HG03439 (cell line): Measurements from ENCODE around the gene KIF5B.
"Not testable (repeated sequence)": the region's sequence is repeated elsewhere in the genome, so short reads cannot be mapped to it uniquely, and the experiment has no call there.

Experiments
- ATAC-seq: cut with Tn5 transposase; IDR thresholded peaks from one replicate; pipeline ENCODE4 v1.9.1; 2021; ENCODE audit warnings: mild to moderate bottlenecking, moderate library complexity; ENCODE audit not compliant: unreplicated experiment

KIF5B gene

DNA sequence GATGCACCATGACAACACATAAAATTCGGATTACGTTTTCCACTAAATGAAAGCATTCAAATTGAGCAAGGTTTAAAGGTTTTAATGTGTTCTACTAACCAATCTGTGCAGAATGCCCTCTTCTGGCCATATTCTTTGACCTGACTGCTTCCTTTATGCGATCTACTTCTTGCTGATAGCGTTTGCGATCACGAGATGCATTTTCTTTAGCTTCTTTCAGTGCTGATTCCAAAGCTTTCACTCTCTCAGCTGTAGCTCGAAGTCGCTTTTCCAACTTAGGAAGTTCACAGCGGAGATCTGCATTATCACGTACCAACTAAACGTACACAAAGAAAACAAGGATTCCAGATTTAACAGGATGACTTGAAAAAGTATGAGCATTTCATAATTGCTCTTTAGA, 39.2 kb downstream of the KIF5B start:
- no peak for ATAC-seq

DNA sequence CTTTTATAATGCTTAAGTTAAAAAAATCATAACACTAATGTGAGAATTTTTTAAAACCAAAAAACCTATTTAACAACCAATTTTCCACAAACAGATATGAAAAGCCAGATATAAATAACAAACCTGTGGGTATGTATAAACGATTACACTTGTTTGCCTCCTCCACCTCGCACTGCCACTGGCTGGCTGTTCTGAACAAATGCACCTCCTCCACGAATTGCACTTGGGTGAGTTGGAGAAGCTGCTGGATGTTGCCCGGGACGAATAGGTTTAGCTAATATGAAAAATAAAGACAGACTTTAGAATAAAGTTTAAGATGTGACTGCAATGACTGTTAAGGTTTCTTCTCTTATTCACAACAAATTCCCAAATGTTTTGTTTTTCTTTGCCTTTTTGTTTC, 40.8 kb downstream of the KIF5B start:
- no peak for ATAC-seq

DNA sequence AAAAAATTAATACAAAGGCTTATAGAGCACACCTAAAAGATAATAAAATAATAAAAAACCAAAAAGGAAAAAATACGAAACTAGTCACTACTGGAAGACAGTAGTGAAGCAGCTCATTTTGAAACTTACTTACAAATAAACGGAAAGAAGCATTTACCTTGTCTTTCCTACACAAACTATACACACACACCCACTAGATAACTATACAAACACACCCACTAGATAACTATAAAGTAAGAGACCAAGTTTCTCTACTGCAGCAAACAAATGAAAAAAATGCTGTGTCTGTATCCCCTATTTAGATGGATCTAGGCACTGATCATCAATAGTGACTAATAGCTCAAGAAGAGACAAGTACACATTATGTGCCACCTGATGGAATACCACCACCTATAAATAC, 49.2 kb downstream of the KIF5B start:
- no peak for ATAC-seq

DNA sequence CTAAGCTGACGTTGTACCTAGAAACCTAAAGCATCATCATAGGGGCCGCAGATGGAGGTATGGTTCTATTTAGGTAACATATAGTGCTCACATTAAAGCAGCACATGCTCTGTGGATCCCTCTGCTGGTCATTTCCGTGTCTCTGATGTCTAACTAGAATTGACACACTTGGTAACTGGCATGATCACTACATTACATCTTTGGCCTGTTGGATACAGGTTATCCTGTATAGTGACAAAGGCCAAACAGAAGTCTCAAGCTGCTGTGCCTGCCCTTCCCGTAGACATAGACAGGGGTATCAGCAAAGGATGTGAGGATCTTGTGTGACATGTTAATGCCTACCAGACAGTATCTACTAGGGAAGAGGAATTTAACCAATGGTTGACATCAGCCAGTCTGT, 51.2 kb downstream of the KIF5B start:
- no peak for ATAC-seq

DNA sequence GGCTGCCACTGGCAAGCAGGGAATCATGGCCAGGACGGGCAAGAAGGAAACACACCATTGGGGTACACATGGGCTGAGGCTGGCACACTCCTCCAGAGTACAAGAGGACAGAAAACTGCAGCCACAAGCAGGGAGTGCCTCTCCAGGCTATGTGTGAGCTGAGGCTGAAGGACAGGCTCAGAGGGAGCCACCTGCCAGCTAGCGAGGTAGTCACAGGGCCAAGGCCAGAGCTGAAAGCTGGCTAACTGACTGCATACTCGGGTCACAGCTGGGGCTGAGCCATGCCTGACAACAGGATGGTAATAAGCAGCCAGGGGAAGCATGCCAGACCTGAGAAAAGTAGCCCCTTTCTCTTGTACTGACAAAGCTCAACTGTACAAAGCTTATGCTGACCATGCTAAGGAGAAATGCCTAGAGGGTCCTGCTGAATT, 52.0 kb downstream of the KIF5B start:
- ATAC-seq: no peak

DNA sequence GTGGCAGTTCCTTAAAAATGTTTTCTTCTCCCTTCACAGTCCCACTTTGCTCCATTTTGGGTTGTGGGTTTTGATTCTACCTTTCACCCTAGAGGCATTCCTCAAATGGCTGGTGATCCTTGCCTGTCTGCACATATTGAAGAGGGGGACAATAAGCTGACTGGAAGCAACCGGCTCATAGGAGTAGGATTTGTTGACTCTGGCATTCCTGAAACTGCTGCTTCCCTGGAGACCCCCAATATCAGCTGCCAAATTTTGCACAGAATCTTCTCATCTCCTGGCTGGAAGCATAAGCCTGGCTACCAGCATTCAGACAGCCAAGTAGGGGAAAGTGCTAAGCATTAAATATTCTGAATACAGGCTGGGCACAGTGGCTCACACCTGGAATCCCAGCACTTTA, 53.7 kb downstream of the KIF5B start:
- ATAC-seq: no peak

DNA sequence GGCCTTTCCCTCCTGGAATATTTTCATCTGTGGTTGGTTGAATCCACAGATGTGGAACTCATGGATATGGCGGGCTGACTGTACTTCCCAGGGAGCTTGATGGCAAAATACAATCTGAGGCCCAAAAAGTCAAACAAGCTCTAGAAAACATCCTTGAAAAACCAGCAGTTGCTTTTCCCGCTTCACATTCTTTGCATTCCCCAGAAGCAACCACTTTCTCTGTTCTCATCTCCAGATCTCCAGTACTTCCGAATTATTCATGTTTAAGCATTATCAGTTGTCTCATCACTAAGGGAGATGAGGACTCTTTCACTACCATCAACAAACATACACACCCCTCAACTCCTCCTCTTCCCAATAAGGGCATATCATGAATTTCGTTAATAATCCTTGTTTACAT, 55.3 kb downstream of the KIF5B start:
- no peak for ATAC-seq

DNA sequence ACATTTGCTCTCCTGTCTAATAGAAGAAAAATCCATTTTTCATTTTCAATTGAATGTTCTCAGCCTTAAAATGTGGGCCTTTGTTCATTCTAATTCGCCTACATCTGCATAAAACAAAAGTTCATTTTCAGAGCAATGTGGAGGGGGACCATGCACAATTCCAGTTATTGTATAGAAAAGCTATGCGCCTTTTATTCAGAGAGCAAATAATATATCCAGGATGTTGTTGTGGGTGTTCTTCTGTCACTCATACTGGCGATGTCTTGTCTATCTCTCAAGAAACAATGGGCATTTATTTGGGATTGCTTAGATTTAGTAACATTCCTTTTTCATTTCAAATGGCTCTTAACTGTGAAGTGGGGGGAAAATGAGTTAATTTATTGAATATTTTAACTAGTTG, 56.4 kb downstream of the KIF5B start:
- ATAC-seq: no peak

DNA sequence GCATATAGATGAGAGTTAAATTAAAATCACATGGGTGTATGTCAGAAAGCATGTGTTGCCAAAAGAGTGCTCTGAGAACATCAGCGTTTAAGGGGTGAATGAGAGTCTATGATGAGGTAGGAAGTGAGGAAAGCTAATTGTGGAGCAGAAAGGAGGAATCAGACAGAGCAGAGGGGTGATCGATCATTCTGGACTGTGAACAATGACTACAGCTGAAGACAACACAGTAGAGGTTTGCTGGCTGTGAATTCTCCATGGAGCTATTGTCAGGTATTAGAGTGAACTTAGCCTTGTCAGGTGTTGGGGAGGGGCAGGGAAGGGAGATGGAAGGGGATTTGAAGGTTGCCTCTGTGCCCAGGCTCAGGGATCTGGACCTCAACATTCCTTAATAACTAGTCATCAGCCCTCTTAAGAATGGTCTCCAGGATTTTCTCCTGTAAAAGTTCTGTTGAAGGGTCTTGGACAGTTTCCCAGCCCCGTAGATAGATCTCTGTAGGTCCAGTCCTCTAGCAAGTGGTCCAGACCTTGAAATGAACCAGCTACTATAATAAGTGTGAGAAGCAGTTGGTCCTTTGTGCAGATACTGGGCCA, 57.1 kb downstream of the KIF5B start:
- ATAC-seq: no peak

DNA sequence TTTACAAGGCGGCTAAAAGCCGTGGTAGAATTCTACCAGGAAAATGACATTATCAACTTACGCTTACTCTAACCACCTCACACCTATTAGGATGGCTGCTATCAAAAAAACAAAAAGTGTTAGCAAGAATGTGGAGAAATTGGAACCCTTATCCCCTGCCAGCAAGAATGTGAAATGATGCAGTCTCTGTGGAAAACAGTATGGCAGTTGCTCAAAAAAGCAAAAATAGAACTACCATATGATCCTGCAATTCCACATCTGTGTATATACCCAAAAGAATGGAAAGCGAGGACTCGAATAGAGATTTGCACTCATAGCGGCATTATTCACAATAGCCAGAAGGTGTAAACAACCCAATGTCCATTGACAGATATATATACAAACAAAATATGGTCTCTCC, 61.3 kb downstream of the KIF5B start:
- ATAC-seq: no peak

DNA sequence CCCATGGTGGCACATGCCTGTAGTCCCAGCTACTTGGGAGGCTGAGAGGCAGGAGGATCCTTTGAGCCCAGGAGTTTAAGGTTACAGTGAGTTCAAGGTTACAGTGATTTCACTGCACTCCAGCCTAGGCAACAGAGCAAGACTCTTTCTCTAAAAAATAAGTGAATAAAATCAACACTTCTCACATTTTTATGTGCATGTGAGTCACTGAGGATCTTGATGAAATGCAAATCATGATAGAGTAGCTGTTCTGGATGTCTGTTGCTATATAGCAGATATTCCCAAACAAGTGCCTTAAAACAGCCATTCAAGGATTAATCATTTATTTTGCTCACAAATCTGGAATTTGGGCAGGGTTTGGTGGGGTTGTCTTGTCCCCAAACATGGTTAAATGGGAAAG, 65.3 kb downstream of the KIF5B start:
- ATAC-seq: no peak

DNA sequence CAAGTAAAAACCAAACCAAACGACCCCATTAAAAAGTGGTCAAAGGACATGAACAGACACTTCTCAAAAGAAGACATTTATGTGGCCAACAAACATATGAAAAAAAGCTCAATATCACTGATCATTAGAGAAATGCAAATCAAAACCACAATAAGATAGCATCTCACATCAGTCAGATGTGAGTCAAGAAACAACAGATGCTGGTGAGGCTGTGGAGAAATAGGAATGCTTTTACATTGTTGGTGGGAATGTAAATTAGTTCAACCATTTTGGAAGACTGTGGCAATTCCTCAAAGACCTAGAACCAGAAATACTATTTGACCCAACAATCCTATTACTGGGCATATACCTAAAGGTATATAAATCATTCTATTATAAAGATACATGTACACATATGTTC, 68.4 kb downstream of the KIF5B start:
- ATAC-seq: not testable (repeated sequence)

DNA sequence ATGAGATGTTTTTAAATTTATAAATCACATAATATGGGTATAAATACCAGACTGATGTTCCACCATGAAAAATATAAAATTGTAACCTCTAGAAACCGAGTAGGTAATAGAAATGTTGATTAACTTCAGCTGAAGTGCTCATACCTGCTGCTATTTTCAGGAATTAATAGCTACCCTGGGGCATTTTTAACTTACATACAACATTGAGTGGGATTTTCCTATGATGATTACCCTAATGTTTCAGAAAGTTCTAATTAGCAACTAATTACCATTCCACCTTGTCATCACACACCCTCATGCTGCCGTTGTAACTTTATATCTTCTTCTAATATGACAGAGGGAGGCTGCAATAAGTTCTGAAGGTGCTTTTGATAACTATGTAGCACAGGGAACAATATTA, 74.1 kb downstream of the KIF5B start:
- ATAC-seq: no peak

DNA sequence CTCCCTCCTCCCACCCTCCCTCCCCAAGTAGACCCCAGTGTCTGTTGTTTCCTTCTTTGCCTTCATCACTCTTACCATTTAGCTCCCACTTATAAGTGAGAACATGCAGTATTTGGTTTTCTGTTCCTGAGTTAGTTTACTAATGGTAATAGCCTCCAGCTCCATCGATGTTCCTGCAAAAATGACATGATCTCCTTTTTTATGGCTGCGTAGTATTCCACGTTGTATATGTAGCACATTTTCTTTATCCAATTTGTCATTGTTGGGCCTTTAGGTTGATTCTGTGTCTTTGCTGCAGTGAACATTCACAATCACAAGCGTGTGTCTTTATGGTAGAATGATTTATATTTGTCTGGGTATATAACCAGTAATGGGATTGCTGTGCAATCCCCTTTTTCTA, 75.8 kb downstream of the KIF5B start:
- ATAC-seq: no peak

DNA sequence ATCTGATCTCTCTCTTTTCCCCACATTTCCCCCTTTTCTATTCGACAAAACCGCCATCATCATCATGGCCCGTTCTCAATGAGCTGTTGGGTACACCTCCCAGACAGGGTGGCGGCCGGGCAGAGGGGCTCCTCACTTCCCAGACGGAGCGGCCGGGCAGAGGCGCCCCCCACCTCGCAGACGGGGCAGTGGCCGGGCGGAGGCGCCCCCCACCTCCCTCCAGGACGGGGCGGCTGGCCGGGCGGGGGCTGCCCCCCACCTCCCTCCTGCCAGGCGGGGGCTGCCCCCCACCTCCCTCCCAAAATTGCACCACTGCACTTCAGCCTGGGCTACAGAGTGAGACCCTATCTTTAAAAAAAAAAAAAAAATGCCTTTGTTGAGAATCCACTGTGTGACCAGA, 77.2 kb downstream of the KIF5B start:
- not testable (repeated sequence) for ATAC-seq

DNA sequence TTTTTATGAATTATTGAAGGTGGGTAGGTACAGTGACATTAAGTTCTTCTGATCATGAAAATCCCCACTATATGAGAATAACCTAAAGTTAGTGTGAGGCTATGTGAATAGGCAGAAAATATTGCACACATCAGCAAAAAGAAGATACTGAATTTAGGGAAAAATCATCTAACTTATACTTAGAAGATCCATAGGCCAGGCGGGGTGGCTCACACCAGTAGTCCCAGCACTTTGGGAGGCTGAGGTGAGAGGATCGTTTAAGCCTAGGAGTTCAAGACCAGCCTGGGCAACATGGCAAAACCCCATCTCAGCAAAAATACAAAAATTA, 78.1 kb downstream of the KIF5B start:
- no peak for ATAC-seq

DNA sequence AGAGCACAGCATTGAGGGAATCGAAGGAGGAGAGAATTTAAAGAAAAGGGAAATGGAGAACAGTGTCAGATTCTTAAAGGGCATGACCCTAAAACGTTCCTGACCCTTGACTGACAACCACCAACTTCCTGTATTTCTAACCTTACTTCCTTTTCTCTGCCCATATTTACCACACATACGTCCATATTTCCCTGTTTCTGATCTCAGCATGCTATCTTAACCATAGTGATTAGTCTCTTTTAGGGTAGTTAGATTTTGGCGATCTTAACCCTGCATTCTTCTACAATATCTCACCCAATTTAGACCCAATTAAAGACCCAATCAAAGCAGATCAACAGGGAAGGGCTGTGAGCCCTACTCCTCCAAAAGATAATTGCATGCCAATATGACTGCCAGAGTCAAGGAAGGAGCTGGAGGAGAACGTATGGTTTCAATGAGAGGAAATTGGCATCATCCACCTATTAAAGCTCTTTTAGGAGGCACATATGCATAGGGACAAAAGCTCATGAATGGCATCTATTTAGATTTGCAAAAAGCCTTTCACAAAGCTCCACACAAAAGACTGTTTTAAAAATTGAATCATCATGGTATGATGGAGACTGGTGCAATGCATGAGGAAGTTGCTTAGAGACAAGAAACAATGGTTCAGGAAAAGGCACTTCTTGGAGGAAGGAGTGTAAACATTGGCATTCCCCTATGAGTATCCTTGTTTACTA, 78.6 kb downstream of the KIF5B start:
- no peak for ATAC-seq

DNA sequence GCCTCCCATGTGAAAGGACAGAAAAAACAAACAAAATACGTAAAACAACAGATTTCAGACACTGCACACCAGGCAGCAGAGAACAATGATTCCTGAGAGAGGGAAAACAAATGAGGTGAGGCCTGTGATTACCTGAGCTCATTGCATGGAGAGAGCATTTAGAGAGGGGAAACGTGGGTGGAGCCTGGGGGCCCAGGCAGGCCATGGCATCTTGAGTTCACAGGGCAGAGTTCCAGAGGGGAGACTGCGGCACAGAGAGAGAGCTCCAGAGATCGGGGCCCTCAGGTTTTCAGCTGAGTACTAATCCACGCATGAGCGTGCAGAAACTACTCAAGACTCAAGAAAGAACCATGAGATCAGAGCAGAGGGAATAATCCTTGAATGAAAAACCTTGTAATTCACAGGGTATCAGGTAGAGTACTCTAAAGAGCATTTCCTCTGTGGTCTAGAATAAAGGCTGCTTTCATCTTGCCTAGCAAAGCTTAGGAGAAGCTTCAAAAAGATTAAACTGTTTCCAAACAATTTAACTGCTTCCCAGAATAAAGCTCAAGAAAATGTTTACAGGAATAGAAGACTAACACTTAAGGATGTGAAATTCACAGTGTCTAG, 81.0 kb downstream of the KIF5B start:
- no peak for ATAC-seq

DNA sequence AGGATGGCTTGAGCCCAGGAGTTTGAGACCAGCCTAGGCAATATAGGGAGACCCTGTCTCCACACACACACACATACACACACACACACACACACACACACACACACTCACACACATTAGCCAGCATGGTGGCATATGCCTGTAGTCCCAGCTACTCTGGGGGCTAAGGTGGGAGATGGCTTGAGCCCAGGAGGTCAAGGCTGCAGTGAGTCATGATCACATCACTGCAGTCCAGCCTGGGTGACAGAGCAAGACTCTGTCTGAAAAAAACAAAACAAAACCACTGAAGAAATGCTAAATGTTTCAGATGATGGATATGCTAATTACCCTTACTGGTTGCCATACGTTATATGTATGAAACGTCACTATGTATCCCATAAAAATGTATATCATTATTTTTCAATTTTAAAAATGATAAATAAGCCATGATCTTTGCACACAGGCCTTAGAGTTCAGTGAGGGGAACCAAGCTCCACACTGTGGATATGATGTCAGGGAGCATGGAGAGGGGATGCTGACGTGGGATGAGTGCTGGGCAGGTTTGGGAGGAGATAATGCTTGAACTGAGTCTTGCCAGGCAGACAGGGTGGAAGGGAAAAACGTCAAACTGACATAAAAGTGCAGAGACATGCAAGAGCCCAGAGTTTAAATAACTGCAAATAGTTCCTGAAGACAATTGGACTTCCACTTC, 81.6 kb downstream of the KIF5B start:
- no peak for ATAC-seq

DNA sequence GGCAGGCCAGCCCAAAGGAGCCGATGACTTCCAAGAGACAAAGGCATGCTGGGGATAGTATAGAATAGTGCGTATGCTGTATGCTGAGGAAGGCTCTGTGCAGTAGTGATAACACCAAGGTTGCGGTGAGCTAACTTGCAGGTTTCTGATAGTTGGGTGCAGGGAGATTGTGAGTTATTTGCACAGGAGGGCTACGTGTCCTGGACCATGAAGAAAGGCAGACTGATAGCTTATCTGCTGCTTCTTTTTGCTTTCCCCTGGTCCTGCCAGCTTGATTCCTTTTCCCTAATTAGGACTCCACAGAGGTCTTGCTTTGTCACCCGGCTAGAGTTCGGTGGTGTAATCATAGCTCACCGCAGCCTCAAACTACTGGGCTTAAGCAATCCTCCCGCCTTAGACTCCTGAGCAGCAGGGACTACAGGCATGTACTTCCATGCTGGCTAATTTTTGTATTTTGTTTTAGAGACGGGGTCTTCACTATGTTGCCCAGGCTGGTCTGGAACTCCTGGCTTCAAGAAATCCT, 83.6 kb downstream of the KIF5B start:
- no peak for ATAC-seq

DNA sequence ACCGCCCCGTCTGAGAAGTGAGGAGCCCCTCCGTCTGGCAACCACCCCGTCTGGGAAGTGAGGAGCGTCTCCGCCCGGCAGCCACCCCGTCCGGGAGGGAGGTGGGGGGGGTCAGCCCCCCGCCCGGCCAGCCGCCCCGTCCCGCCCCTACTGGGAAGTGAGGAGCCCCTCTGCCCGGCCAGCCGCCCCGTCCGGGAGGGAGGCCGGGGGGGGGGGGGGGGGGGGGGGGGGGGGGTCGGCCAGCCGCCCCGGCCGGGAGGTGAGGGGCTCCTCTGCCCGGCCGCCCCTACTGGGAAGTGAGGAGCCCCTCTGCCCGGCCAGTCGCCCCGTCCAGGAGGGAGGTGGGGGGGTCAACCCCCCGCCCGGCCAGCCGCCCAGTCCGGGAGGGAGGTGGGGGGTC, 86.4 kb downstream of the KIF5B start:
- ATAC-seq: not testable (repeated sequence)

DNA sequence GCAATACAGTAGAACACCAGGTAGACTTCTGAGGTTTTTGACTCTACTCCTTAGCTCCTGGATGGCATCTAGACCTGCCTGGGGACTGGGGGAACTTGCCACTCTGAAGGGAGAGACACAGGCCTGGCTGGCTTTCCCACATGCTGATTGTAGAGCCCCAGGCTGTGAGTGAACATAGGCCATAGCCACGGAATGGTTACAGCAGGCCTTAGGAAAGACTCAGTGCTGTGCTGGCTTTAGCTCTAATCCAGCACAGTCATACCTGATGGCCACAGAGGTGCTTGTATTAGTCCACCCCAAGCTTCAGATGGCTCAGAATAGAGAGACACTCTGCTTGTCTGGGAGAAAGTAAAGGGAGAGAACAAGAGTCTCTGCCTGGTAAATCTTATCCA, 92.6 kb downstream of the KIF5B start:
- no peak for ATAC-seq
